ENCODE measurements around the gene TRAPPC6A. TPM values are rescaled to one million over a fixed set of nuclear protein-coding genes. Genes with fewer than 3 reads are reported as not detected.

The TRAPPC6A gene
- total and polyA plus RNA-seq, 2 of the 13 experiments (the other 11 are each of a cell fraction or from before 2014, with no cell fraction given): 6.5 to 21.0 TPM

GRCh38 chr19:45202637-45203036 is 24.6 kb upstream of the TRAPPC6A start:
- FAIRE-seq (no peak), ATAC-seq (no peak)
- CTCF ChIA-PET (ENCODE audit: low intra/inter-chr PET ratio, low total read pairs): interaction anchor here (2.9 kb wide), 1 partner anchor 136 kb away, joined by 18 read pairs; no protein-coding TSS in a partner anchor

More at GRCh38 chr19:45202637-45203036, 24.6 kb upstream of the TRAPPC6A start:
- intact Hi-C loops (cut with micrococcal nuclease; ENCODE audit: unreplicated experiment): no loop called here
- no TSS peak for BruUV-seq (replicated peaks)
- TF ChIP-seq JDP2 (CRISPR knock-in tag; IDR thresholded peaks at IDR 0.05; ENCODE audit: borderline replicate concordance): no peak
- no peak for TF ChIP-seq ZGPAT (CRISPR knock-in tag; IDR thresholded peaks at IDR 0.05)
- TF ChIP-seq KIAA2018 (CRISPR knock-in tag; IDR thresholded peaks at IDR 0.05; ENCODE audit: borderline replicate concordance): no peak
- no peak for TF ChIP-seq GATAD2A (CRISPR knock-in tag; IDR thresholded peaks at IDR 0.05)
- no peak for TF ChIP-seq ZNF3 (CRISPR knock-in tag; IDR thresholded peaks at IDR 0.05)
- no peak for TF ChIP-seq CC2D1A (CRISPR knock-in tag; IDR thresholded peaks at IDR 0.05)
- no peak for TF ChIP-seq RXRB (CRISPR knock-in tag; IDR thresholded peaks at IDR 0.05; ENCODE audit: borderline replicate concordance)
- Histone ChIP-seq H3K79me2 (ENCODE audit: insufficient read depth, low read length) (no peaks in the 10 kb centered on the region), H3K4me1 (ENCODE audit: insufficient read depth, low read length) (no peaks in the 10 kb centered on the region), H3K36me3 (replicated peaks in 1 of 2; ENCODE audit: control insufficient read depth in 1 of 2, insufficient read depth in 2 of 2, low read length in 2 of 2) (no peaks in the 10 kb centered on the region), H4K20me1 (ENCODE audit: insufficient read depth, low read length) (no peaks in the 10 kb centered on the region), H2AFZ (ENCODE audit: low read length) (no peak overlapping the region), H3K27me3 (ENCODE audit: control insufficient read depth in 1 of 2, insufficient read depth in 2 of 2, low read length in 2 of 2) (peaks cover 0 to 16% of the 10 kb centered on the region in 2 experiments; a peak in 2 of 5 replicates), H3K4me3 (replicated peaks in 1 of 3; ENCODE audit: insufficient read depth in 1 of 3, low read depth in 2 of 3, low read length in 3 of 3) (no peak overlapping the region), H3K4me2 (ENCODE audit: low read depth, low read length) (no peak overlapping the region), H3K9me3 (ENCODE audit: low read length) (no peaks in the 10 kb centered on the region), H3K9ac (ENCODE audit: insufficient read depth, low read depth, low read length) (no peak overlapping the region), H3K27ac (ENCODE audit: extremely low read length, insufficient read depth, low read length) (no peak overlapping the region)
- 62% methylated on average over 5 of the region's 6 CpGs for WGBS (ENCODE audit: low lambda C conversion rate)
- DNase-seq (ENCODE audit: low spot score): no peak
- POLR2A ChIA-PET: interaction anchor here (0.6 kb wide), 1 partner anchor 16 kb away, joined by 3 read pairs; no protein-coding TSS in a partner anchor
- in situ Hi-C loops (cut with HindIII; ENCODE audit: extremely low pct_ligation_motif_present, low pct_unique_long_range_greater_than_20kb): loop anchor here (10.0 kb wide), 1 partner anchor 142 kb away; the partner anchor contains the start of gene KLC3

Measured in HepG2 (cell line).